ENCODE measurements around the gene LCOR. TPM values are rescaled to one million over a fixed set of nuclear protein-coding genes. Genes with fewer than 3 reads are reported as not detected.

LCOR gene
- total and polyA plus RNA-seq, 9 of the 15 experiments (the other 6 are each of a cell fraction or from before 2014, with no cell fraction given): 3.6 to 25.2 (median 14.4) TPM

GRCh38 chr10:96831867-96832720 lies at the start of gene LCOR (continued):
- TF ChIP-seq U2AF2 (optimal IDR thresholded peaks at IDR 0.05; ENCODE audit: low read depth, low read length) (no peak), HLTF (IDR thresholded peaks at IDR 0.05) (no peak), POLR2AphosphoS5 (IDR thresholded peaks at IDR 0.05; ENCODE audit: control insufficient read depth, insufficient read depth, low read depth, low read length) (0 out of 2 replicates have a peak, but pooled peaks have one; percentile 3), HEY1 (CRISPR knock-in tag; IDR thresholded peaks at IDR 0.05; ENCODE audit: borderline replicate concordance) (no peak), SRSF9 (IDR thresholded peaks at IDR 0.05; ENCODE audit: borderline replicate concordance, low read depth, low read length) (no peak), RBM39 (optimal IDR thresholded peaks at IDR 0.05; ENCODE audit: low read depth, low read length) (no peak), NFE2 (IDR thresholded peaks at IDR 0.05; ENCODE audit: low read depth) (no peak), PML (IDR thresholded peaks at IDR 0.05; ENCODE audit: low read length) (0 out of 2 replicates have a peak, but pooled peaks have one; percentile 45), CBX2 (IDR thresholded peaks at IDR 0.05; ENCODE audit: insufficient read depth, low read length, poor library complexity, severe bottlenecking) (no peak), NELFE (IDR thresholded peaks at IDR 0.05; ENCODE audit: insufficient read depth, insufficient read length) (no peak), STAT5A (IDR thresholded peaks at IDR 0.05; ENCODE audit: borderline replicate concordance, low read length) (0 out of 2 replicates have a peak, but pooled peaks have one; percentile 23), THAP7 (CRISPR knock-in tag; IDR thresholded peaks at IDR 0.05) (no peak), AFF4 (CRISPR knock-in tag; IDR thresholded peaks at IDR 0.05) (no peak), HNRNPK (IDR thresholded peaks at IDR 0.05; ENCODE audit: low read depth, low read length, poor library complexity, severe bottlenecking) (no peak), FOXJ2 (tag; IDR thresholded peaks at IDR 0.05) (no peak), CHD1 (IDR thresholded peaks at IDR 0.05; ENCODE audit: low read length) (no peak), HINFP (tag; conservative IDR thresholded peaks at IDR 0.05; ENCODE audit: low read depth) (no peak), GTF2E2 (tag; IDR thresholded peaks at IDR 0.05) (peak; percentile 48; the same call in 1 of the 2 replicates), DNMT1 (IDR thresholded peaks at IDR 0.05) (no peak), CBFA2T2 (conservative IDR thresholded peaks at IDR 0.05) (peak; percentile 45)
